H1 (cell line): ENCODE measurements around the gene TEF. TPM values are rescaled to one million over a fixed set of nuclear protein-coding genes. Genes with fewer than 3 reads are reported as not detected.
A peak's percentile ranks its signal among the peaks of the same experiment; 100 is the strongest.

Experiments used
- BRCA1 ChIP-seq: IDR thresholded peaks from 2 replicates; pipeline ENCODE4 v1.6.1; 2012; ENCODE audit warnings: low read depth, low read length, improper control_type of control experiment
- CREB1 ChIP-seq: IDR thresholded peaks from 2 replicates; pipeline ENCODE4 v1.6.1; 2012; ENCODE audit warnings: inconsistent platforms
- EZH2 ChIP-seq: fragments of 200-600 bp; sonication (generic); IDR thresholded peaks from 2 replicates; pipeline ENCODE4 v1.7.1; 2012; ENCODE audit warnings: low read depth, mild to moderate bottlenecking, moderate library complexity, low read length, inconsistent platforms; ENCODE audit not compliant: severe bottlenecking
- GTF2F1 ChIP-seq: IDR thresholded peaks from 2 replicates; pipeline ENCODE4 v1.6.1; 2012; ENCODE audit warnings: low read depth, low read length, improper control_type of control experiment, borderline replicate concordance
- NANOG ChIP-seq: IDR thresholded peaks from 2 replicates; pipeline ENCODE4 v1.6.1; 2011; ENCODE audit warnings: low read length, low read depth, mild to moderate bottlenecking, inconsistent platforms; ENCODE audit not compliant: insufficient read depth, poor library complexity, severe bottlenecking
- NRF1 ChIP-seq: IDR thresholded peaks from 2 replicates; pipeline ENCODE4 v1.6.1; 2011; ENCODE audit warnings: mild to moderate bottlenecking, low read depth, low read length, improper control_type of control experiment
- PHF8 ChIP-seq: fragments of 200-600 bp; sonication (generic); conservative IDR thresholded peaks from 2 replicates; pipeline ENCODE4 v1.7.1; 2012; ENCODE audit warnings: low read depth, mild to moderate bottlenecking, inconsistent platforms, low read length, moderate library complexity
- POLR2A ChIP-seq, 2 experiments: IDR thresholded peaks; 1 replicate in 1 of 2; 2 replicates in 1 of 2; pipeline ENCODE4 v1.6.1; 2011; ENCODE audit warnings: low read depth in 2 of 2, low read length in 2 of 2, mild to moderate bottlenecking in 2 of 2; ENCODE audit errors: control extremely low read depth in 1 of 2
- SIN3A ChIP-seq, 2 experiments: IDR thresholded peaks in 1 of 2; conservative IDR thresholded peaks in 1 of 2; 2 replicates each; pipeline ENCODE4 v1.6.1; 2011 to 2012; ENCODE audit warnings: low read length in 2 of 2, improper control_type of control experiment in 1 of 2, low read depth in 1 of 2, mild to moderate bottlenecking in 1 of 2
- SP4 ChIP-seq: IDR thresholded peaks from 2 replicates; pipeline ENCODE4 v1.6.1; 2012; ENCODE audit warnings: low read length, inconsistent platforms
- TAF1 ChIP-seq: IDR thresholded peaks from 2 replicates; pipeline ENCODE4 v1.6.1; 2011; ENCODE audit warnings: mild to moderate bottlenecking, low read depth, low read length
- TAF7 ChIP-seq: optimal IDR thresholded peaks from 2 replicates; pipeline ENCODE3; 2011; ENCODE audit warnings: low read depth, mild to moderate bottlenecking, inconsistent platforms, low read length, moderate library complexity, borderline replicate concordance
- polyA plus RNA-seq, 7 experiments: library from polyadenylated mRNA; depleted of rRNA in 3 of 7; stranded (reverse) in 5 of 7; unstranded in 2 of 7; fragments of >200 nt in 5 of 7; fragments of 200-250 nt in 2 of 7; gene quantifications; 1 replicate in 5 of 7; 2 replicates in 1 of 7; 4 replicates in 1 of 7; pipeline versions ENCODE4 v1.2.1 to v1.2.3, GENCODE V29; 2011 to 2013; ENCODE audit warnings: missing spikeins in 2 of 7, mixed read lengths in 2 of 7
- total RNA-seq: library from RNA; stranded (reverse); fragmentation: NEBNext Ultra II Directional; extraction: Animal tissue kit (Norgen Biotek cat#: 25700); gene quantifications from 2 replicates; pipeline ENCODE4 v1.2.1, GENCODE V29; 2021
- TF ChIP-seq, protein P1 (sequence below): IDR thresholded peaks from 2 replicates; pipeline ENCODE4 v1.6.1; 2011; ENCODE audit warnings: low read depth, mild to moderate bottlenecking, low read length; ENCODE audit not compliant: insufficient read depth
- TF ChIP-seq, protein P2 (sequence below): IDR thresholded peaks from 2 replicates; pipeline ENCODE4 v1.6.1; 2012; ENCODE audit warnings: inconsistent platforms
- TF ChIP-seq, protein P3 (sequence below): IDR thresholded peaks from 2 replicates; pipeline ENCODE4 v1.6.1; 2012; ENCODE audit warnings: inconsistent platforms

Gene TEF
- total and polyA plus RNA-seq, 2 of the 8 experiments (the other 6 are each of a cell fraction or from before 2014, with no cell fraction given), result 7.4 to 9.0 TPM

DNA sequence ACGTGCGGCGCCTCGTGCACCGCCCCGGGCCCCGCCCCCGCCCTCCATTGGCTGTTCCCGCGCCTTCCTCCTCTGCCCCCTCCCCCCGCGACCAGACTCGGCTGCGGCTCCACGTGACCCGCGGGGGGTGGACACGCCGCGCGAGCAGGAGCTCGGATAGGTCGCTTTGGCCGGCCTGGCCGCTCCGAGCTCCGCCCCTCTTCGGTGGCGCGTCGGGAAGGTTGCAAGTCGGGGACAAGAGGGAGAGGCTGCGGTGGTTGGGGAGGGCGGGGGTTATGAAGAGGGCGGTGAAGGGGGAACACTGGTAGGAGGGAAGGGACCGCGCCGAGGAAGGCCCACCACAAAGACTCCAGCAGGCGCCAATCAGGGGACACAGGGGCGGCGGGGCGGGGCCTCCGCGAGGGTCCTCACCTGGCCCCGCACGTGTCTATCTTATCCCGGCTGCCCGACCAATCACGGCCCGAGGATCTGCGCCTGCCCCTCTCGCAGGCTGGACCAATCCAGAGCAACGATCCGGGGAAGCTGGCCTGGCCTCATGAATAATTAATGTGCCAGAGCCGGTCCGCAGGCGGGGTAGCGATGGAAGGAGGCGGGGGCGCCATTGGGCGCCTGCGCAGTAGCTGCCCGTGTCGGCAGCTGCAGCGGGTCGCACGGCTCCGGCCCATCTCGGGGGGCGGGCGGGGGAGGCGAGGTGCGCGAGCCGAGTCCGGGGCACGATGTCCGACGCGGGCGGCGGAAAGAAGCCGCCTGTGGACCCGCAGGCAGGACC, at the start of gene TEF (continued):
- TF ChIP-seq NANOG (peak; percentile 4), POLR2A (IDR thresholded peaks at IDR 0.05; ENCODE audit: control extremely low read depth in 1 of 2, low read depth in 2 of 2, low read length in 2 of 2) (peak; percentile 24 to 54), SP4 (peak; percentile 77; the same call in 1 of the 2 replicates), BRCA1 (no peak), CREB1 (peak; percentile 51; the same call in 1 of the 2 replicates), PHF8 (peak; percentile 85), NRF1 (peak; percentile 36), TAF7 (peak; percentile 56), GTF2F1 (no peak), SIN3A (conservative IDR thresholded peaks at IDR 0.05 in 1 of 2, IDR thresholded peaks at IDR 0.05 in 1 of 2; ENCODE audit: low read depth in 1 of 2, low read length in 2 of 2) (peak in 1 of 2 experiments; percentile 57; a peak in 1 of 4 replicates), EZH2 (no peak), TAF1 (peak; percentile 55)
- TF ChIP-seq, protein P1, sequence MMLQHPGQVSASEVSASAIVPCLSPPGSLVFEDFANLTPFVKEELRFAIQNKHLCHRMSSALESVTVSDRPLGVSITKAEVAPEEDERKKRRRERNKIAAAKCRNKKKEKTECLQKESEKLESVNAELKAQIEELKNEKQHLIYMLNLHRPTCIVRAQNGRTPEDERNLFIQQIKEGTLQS, result peak; percentile 80
- TF ChIP-seq, protein P2, sequence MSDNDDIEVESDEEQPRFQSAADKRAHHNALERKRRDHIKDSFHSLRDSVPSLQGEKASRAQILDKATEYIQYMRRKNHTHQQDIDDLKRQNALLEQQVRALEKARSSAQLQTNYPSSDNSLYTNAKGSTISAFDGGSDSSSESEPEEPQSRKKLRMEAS, result peak; percentile 73
- TF ChIP-seq, protein P3, sequence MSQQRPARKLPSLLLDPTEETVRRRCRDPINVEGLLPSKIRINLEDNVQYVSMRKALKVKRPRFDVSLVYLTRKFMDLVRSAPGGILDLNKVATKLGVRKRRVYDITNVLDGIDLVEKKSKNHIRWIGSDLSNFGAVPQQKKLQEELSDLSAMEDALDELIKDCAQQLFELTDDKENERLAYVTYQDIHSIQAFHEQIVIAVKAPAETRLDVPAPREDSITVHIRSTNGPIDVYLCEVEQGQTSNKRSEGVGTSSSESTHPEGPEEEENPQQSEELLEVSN, result peak; percentile 46; the same call in 1 of the 2 replicates
